Peyer's patch (tissue), 4 donors: ENCODE measurements around the gene CDX1. TPM values are rescaled to one million over a fixed set of nuclear protein-coding genes. Genes with fewer than 3 reads are reported as not detected.

ENCODE experiments used
- DNase-seq, 3 donors: peaks; one replicate each; pipeline ENCODE4 v3.0.0-alpha.2; 2017 to 2019
- H3K27ac ChIP-seq, 4 donors: fragments of 200-600 bp; sonication (generic); one replicate each; pipeline ENCODE4 v1.5.1; 2016 to 2019
- H3K27me3 ChIP-seq, 2 donors: fragments of 200-600 bp; sonication (generic); one replicate each; pipeline ENCODE4 v1.5.1; 2019
- H3K36me3 ChIP-seq, 3 donors: fragments of 200-600 bp; sonication (generic); one replicate each; pipeline ENCODE4 v1.5.1; 2016 to 2019
- H3K4me1 ChIP-seq, 4 donors: fragments of 200-600 bp; sonication (generic); one replicate each; pipeline ENCODE4 v1.5.1; 2016 to 2019
- H3K4me3 ChIP-seq, 4 donors: fragments of 200-600 bp; sonication (generic); 1 replicate in 3 of 4; 2 replicates in 1 of 4; pipeline ENCODE4 v1.5.1; 2016 to 2019; ENCODE audit warnings: mild to moderate bottlenecking in 1 of 4
- H3K9me3 ChIP-seq, 4 donors: fragments of 200-600 bp; sonication (generic); one replicate each; pipeline ENCODE4 v1.5.1; 2016 to 2019; ENCODE audit warnings: mild to moderate bottlenecking in 1 of 4
- CTCF ChIP-seq, 6 experiments: fragments of 450-650 bp in 4 of 6; fragments of 200-600 bp in 2 of 6; sonication (generic) in 1 of 6; IDR thresholded peaks; one replicate each; pipeline ENCODE4 v1.5.1; 2017 to 2019; ENCODE audit warnings: antibody characterized with exemption in 6 of 6, mild to moderate bottlenecking in 3 of 6, moderate library complexity in 1 of 6
- POLR2A ChIP-seq, 2 donors: fragments of 450-650 bp; IDR thresholded peaks; one replicate each; pipeline ENCODE4 v1.5.1; 2017; ENCODE audit warnings: antibody characterized with exemption in 2 of 2, mild to moderate bottlenecking in 2 of 2, moderate library complexity in 2 of 2
- total RNA-seq, 4 donors: library from RNA; depleted of rRNA; stranded (reverse); fragments of >200 nt; gene quantifications; one replicate each; pipeline ENCODE4 v1.1.0, GENCODE V29; 2016

CDX1 gene
- total RNA-seq, 4 donors from 2014 or later = 177 to 429 (median 370) TPM

DNA sequence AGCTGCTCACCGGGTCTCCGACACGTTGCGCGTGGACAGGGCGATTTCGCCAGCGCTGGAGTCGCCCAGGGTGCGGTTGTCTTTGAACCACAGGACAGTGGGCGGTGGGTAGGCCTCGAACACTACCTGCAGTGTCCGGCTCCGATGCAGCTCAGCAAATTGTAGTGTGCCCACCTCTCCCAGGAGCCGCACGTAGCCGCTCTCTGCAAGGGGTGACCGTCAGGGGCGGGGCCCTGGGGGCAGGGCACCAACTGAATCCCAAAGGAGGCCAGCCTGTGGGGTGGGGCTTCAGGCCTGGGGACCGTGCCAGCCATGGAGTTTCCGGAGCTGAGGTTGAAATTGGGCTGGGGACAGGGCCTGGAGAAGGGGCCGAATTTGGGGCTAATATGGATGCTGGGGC lies 33.8 kb upstream of the CDX1 start:
- H3K4me3 ChIP-seq = no peak overlapping the region
- peak overlapping the region in 2 of 4 donors; percentile 30 to 38 for H3K27ac ChIP-seq
- TF ChIP-seq CTCF (IDR thresholded peaks at IDR 0.05) (no peak), POLR2A (IDR thresholded peaks at IDR 0.05) (no peak)
- DNase-seq = no peak
- H3K27me3 ChIP-seq = no peaks in the 10 kb centered on the region
- H3K9me3 ChIP-seq = no peaks in the 10 kb centered on the region
- no peaks in the 10 kb centered on the region for H3K36me3 ChIP-seq
- peaks cover 0 to 17% (median 0%) of the 10 kb centered on the region in 4 donors for H3K4me1 ChIP-seq

- no peak overlapping the region for H3K27ac ChIP-seq
- no peak for DNase-seq
These were observed 32.9 kb upstream of the CDX1 start for GRCh38 chr5:150133581-150134197.

DNA sequence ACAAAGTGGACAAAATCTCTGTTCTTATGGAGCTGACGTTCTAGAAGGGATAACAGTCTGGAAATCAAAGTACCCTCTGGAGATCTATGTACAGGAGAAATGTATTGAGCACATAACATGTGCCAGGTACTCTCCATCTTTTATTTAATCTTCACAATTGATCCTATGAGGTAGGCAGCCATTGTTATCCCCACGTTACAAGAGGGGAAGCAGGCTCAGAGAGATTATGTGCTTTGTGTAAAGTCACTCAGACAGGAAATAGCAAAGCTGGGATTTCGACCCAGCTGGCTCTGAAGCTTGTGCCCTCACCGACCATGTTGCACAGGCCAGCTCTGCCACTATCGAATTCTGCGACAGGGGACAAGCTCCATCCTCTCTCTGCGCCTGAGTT lies 32.4 kb upstream of the CDX1 start:
- H3K27ac ChIP-seq = no peak overlapping the region
- TF ChIP-seq POLR2A (IDR thresholded peaks at IDR 0.05) = no peak
- TF ChIP-seq CTCF (IDR thresholded peaks at IDR 0.05) = no peak
- no peaks in the 10 kb centered on the region for H3K27me3 ChIP-seq
- no peak for DNase-seq
- no peaks in the 10 kb centered on the region for H3K36me3 ChIP-seq
- no peaks in the 10 kb centered on the region for H3K9me3 ChIP-seq
- no peak overlapping the region for H3K4me3 ChIP-seq
- H3K4me1 ChIP-seq = peaks cover 0 to 32% (median 0%) of the 10 kb centered on the region in 4 donors

More at GRCh38 chr5:150133581-150134197, 32.9 kb upstream of the CDX1 start:
- no peaks in the 10 kb centered on the region for H3K9me3 ChIP-seq
- no peaks in the 10 kb centered on the region for H3K36me3 ChIP-seq
- peaks cover 0 to 27% (median 0%) of the 10 kb centered on the region in 4 donors for H3K4me1 ChIP-seq
- no peaks in the 10 kb centered on the region for H3K27me3 ChIP-seq
- no peak overlapping the region for H3K4me3 ChIP-seq
- TF ChIP-seq POLR2A (IDR thresholded peaks at IDR 0.05) = no peak
- TF ChIP-seq CTCF (IDR thresholded peaks at IDR 0.05) = no peak

- peaks cover 0 to 41% (median 0%) of the 10 kb centered on the region in 4 donors for H3K4me1 ChIP-seq
These were observed 30.8 kb upstream of the CDX1 start for GRCh38 chr5:150135557-150136304.

More at GRCh38 chr5:150135557-150136304, 30.8 kb upstream of the CDX1 start:
- no peaks in the 10 kb centered on the region for H3K9me3 ChIP-seq
- no peaks in the 10 kb centered on the region for H3K27me3 ChIP-seq
- DNase-seq = no peak
- peak overlapping the region in 3 of 4 donors; percentile 52 to 84 (median 70) for H3K27ac ChIP-seq
- H3K4me3 ChIP-seq = no peak overlapping the region
- no peaks in the 10 kb centered on the region for H3K36me3 ChIP-seq
- TF ChIP-seq CTCF (IDR thresholded peaks at IDR 0.05) = no peak
